ENCODE measurements around the gene MOCS3.
"Not testable (repeated sequence)": the region's sequence is repeated elsewhere in the genome, so short reads cannot be mapped to it uniquely, and the experiment has no call there.

Gene MOCS3

GRCh38 chr20:50932016-50932485 lies 26.6 kb upstream of the MOCS3 start:
- DNase-seq = no peak

GRCh38 chr20:50932691-50933280 lies 25.8 kb upstream of the MOCS3 start:
- DNase-seq = peak; percentile 41

- DNase-seq = no peak
Measured at GRCh38 chr20:50933589-50933988, 25.0 kb upstream of the MOCS3 start.

DNA sequence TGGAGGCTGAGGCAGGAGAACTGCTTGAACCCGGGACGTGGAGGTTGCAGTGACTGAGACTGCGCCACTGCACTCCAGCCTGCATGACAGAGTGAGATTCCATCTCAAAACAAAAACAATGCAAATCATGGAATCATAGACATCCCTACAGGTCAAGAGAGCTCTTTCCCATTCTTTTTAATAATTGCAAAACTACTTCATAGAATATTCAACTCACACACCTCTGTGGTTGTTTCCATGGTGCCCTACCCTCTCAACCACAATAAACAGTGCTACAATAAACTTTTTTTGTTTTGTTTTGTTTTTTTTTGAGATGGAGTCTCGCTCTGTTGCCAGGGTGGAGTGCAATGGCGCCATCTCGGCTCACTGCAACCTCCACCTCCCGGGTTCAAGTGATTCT lies 15.5 kb upstream of the MOCS3 start:
- no peak for DNase-seq

DNA sequence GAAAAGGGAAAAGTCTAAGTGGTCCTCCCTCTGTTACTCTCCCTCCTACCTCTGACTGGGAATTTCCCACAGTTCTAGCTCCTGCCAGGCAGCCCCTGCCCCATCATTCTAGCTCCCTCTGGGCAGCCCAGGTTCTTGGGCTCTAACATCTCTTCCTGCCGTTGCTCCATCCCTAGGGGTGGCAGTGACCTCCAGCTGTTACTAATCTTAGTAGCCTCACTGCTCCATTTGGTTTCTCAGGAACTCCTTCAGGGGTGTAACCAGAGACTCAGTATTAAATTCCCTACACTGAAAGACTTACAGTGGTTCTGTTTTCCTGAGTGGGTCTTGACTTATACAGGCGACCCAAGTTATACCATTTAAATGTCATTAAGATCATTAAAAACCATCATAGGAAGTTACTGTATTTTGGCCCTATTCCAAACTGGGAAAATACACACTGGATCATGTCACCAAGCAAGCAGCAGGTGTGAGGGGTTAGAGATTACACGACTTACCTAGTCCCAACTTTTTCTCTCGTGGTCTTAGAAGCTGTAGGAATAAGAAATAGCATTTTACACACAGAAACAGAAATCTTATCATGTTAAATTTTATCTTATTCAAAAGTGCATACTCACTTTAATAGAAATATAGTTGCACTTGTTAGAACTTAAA lies 10.4 kb upstream of the MOCS3 start:
- no peak for DNase-seq

- DNase-seq = no peak
Measured at GRCh38 chr20:50953196-50953595, 5.4 kb upstream of the MOCS3 start.

GRCh38 chr20:50953821-50954220 lies 4.8 kb upstream of the MOCS3 start:
- DNase-seq = no peak

DNA sequence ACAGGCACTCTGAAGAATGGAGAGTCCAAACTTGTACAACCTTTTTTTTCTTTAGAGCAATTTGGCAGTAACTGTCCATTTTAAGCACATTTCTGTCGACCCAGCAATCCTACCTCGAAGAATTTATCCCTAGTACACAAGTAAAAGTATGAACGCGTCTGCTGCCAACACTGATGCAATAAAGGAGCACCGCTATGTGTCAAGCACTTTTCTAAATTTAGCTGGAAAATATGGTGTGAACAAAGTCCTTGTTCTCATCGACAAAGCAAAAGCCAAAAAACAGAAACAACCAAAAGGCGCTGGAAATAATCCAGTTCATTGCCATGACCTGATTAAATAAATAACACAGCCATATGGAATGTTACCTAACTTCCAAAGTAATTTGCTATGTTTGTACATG lies 1.3 kb upstream of the MOCS3 start:
- DNase-seq = peak; percentile 23

DNA sequence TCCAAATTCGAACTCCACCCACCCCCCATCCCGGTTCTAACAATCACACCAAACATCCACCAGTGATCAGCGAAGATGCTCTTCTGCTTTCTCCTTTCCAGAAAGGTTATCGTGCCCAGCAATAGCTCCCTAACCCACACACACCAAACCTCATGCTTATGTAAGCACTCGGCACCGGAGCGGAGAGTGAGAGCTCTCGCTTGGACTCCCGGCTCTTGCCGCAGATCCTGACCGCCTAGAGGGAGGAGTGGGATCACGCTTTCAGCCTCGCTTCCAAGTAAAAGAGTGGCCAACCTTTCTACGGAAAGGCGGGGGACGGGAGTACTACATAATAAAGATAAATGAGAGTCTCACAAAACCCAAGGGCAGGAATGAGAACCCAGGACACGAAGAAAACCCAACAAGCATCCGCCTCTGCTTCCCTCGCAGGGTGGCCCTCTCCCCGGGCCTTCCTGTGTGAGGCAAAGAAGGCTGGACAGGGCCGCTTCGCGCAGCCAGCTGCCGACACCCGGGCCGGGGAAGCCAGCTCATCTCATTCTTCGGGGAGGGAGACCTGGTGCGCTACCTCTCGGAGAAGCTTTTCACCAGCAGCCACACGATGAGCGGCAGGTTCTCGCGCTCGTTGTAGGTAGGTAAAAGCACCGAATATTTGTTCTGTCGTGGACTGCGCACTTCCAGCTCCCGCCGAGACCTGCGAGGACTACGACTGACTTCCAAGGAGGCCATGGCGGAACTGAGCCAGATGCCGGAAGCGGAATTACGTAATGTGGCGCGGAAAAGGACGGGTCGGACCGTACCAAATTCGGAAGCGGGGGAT lies 612 bp upstream of the MOCS3 start, which contains the start of gene DPM1:
DPM1 (minus strand) TSS at position 735 of the 817 bp plus-strand sequence; CDS start at position 726, 9 bp downstream.
- peak; percentile 88 for DNase-seq

DNA sequence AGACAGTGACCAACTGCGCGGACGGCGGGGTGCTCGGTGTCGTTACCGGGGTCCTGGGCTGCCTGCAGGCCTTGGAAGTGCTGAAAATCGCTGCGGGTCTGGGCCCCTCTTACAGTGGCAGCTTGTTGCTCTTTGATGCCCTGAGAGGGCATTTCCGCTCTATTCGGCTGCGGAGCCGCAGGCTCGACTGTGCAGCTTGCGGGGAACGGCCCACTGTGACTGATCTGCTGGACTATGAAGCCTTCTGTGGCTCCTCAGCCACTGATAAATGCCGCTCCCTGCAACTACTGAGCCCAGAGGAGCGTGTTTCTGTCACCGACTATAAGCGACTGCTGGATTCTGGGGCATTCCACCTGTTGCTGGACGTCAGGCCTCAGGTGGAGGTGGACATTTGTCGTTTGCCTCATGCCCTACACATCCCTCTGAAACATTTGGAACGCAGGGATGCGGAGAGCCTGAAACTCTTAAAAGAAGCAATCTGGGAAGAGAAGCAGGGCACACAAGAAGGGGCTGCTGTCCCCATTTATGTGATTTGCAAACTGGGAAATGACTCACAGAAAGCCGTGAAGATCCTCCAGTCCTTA lies 1.0 kb downstream of the MOCS3 start:
- DNase-seq = no peak

DNA sequence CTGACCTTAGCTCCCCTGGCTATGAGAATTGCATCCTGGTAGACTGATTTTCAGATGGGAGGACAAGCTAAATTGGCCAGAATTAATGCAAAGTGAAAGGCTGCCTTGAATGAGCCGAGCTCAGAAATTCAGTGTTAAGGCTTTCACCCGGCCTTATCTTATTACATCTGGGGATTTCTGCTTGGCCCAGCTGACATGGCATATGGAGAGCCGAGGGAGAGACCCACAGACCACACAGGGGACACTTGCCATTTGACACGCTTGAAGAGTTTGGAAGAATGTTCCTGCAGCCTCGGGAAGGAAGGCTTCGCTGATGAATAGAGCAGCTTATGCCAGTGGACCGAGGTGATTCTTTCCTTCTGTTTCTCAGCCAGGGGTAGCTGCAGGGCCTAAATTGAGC lies 9.0 kb downstream of the MOCS3 start:
- DNase-seq = no peak

GRCh38 chr20:50968289-50968688 lies 9.7 kb downstream of the MOCS3 start:
- no peak for DNase-seq

DNA sequence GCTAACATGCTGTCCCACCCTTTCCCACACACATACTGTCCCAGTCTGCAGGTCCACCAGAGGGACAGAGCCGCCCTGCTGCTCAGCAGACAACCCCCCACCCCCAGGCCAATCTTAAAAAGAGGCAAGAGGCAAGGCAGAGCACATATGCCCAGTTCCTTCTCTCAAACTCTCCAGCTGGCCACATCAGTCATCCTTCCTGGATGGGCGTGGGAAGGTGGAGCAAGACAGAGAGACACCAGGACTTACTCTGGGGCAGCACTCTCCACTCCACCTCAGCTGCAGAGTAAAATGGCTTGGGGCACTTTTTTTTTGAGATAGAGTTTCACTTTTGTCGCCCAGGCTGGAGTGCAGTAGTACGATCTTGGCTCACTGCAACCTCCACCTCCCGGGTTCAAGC lies 10.8 kb downstream of the MOCS3 start:
- DNase-seq = no peak

GRCh38 chr20:50969912-50970311 lies 11.3 kb downstream of the MOCS3 start:
- no peak for DNase-seq

- no peak for DNase-seq
Measured at GRCh38 chr20:50975701-50976330, 17.2 kb downstream of the MOCS3 start.

DNA sequence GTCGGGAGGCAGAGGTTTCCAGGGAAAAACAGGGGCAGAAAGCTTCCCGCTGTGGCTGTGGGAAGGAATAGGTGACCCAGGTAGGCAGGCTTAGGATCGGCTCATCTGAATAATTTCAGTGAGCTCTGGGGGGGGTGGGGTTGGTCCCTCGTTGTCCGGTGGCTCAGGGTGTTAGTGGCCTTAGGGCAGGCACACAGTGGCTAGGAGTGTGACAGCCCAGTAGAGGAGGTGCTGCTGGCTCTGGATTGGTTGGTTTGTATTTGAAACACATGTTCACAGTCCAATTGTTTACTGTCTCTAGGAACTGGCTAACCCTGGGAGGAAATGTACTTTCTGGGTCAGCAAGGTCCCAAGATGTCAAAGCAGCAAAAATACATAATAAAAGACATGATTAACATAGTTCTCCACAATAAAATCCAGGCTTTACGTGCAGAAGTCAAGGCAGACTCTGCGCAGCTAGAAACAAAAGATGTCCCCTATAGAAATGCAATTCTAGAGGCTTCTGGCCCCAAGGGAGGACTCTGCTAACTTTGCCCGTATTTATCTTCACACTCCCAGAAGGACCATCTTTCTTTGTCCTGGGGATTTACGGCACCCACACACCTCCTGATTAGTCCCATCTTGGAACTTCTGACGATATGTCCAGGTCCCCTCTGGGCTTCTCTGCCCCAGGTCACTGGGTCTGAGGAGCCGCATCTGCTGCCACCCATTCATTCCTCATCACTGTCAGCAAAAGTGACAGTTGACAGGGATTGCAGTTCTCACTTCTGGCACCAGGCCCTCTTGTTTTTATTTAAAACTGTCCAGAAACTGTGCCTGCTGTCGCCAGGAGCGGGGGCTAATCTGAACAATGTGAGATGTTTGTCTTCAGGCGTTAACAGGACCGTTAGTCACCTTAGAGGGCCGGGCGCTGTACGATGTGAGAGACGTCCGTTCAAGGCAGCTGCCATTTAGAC lies 18.7 kb downstream of the MOCS3 start:
- no peak for DNase-seq

DNA sequence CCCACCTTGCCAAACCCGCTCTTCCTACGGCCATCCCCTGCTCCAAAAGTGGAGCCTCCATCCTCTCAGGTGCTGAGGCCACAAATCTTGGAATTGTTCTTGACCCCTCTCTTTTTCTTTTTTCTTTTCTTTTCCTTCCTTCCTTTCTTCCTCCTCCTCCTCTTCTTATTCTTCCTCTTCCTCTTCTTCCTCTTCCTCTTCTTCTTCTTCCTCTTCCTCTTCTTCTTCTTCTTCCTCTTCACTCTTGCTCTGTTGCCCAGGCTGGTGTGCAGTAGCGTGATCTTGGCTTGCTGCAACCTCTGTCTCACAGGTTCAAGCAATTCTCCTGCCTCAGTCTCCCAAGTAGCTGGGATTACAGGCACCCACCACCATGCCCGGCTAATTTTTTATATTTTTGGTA lies 19.9 kb downstream of the MOCS3 start:
- not testable (repeated sequence) for DNase-seq

DNA sequence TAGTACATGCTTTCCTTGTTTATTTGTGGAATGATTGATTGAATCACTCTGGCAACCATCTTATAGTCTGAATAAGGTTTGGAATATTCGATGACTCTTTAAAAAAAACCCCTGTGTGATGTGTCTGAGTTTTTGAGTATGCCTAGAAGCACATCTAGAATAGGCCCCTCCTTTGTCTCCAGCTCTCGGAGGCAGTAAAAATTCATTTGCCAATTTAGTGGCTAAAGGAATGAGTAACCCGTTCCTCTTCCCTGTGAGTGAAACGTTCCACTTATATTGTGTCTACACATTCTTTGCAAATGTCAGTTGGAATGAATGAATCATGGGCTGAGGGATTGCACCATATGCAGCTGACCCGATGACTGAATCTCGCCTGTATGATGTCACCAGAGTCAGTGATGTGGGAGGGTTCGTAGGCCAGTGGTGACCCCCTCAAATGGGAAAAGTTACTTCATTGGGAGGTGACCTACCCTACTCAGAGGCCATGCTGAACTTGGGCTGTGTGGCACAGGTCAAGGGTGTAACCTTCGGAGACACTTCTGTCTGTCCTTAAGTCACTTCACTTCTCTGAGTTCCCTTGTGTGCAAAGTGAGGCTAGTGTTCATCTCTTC lies 21.6 kb downstream of the MOCS3 start:
- peak; percentile 99 for DNase-seq

DNA sequence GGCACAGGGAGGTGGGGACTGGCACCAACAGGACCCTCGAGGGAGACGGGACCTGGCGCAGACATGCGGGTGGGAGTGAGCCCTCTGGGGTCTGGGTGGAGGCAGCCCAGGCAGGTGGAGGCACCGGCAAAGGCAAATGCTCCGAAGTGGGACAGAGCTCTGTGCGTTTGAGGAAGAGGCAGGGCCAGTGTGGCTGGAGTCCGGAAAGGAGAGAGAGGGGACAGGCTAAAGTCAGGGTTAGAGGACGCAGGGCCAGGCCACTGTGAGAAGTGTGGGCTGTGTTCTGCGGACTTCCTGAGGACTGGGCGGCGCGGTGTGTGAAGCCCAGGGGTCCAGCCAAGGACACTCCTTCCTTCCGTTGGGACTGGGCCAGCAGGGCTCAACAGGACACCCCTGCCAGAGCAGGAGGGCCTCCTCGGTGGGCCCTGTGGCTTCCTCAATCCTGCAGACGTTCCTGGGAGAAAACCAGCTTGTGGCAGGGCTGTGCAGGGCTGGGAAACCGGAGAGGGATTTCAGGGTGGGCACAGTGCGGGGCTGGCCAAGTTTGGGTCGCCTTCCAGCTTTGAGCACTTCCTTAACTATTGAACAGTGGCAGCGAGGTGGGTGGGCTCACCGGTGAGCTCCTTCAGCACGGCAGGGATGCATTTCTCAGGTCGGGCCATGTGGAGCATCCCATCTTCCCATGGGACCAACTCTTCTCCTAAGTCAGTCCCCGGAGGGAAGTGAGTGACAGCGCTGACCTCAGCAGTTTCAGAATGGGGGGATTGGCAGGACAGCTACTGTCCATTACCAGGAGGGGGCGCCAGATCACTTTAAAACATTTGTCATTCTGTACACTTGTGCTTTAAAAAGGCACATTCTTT lies 22.5 kb downstream of the MOCS3 start:
- DNase-seq = peak; percentile 67

- DNase-seq = no peak
Measured at GRCh38 chr20:50981714-50982048, 23.1 kb downstream of the MOCS3 start.
